ENCODE results near the gene COX7A1. TPM values are rescaled to one million over a fixed set of nuclear protein-coding genes. Genes with fewer than 3 reads are reported as not detected.
A peak's percentile ranks its signal among the peaks of the same experiment; 100 is the strongest.
"Not testable (repeated sequence)": the region's sequence is repeated elsewhere in the genome, so short reads cannot be mapped to it uniquely, and the experiment has no call there.

COX7A1 gene
- total RNA-seq, 1 donor from 2014 or later: 1.7 TPM

DNA sequence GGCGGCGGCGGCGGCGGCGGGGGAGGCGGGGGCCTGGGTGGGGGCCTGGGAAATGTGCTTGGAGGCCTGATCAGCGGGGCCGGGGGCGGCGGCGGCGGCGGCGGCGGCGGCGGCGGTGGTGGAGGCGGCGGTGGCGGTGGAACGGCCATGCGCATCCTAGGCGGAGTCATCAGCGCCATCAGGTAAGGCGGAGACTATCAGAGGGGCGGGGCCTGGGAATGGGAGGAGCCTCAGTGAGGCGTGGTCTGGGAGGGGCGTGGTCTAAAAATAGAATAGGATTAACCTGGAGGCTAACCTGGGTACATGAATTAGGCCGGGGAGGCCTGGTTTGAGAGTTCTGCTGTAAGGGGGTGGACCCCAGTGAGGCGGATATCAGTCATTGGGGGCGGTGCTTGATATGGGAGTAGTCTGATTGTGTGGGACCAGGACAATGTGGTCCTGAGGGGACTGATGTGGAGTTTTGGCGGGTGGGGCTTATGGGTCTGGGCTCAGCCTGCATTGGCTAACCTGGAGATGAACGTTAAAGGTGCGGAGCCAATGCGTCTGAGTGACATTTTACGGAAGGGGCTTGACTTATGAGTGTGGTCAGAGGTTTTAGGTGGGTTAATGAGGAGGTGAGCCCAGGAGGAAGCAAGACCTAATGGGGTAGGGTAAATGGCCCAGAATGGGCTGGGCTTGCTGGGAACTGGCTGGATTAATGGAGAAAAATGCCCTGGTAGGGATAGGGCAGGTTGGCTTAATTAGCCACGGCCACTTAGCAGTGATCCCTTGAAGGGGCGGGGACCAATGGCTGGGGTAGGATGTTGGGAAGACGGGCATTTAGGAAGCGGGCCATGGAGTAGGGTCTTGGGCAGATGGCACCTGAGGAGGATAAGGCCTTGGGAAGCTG is 11.0 kb downstream of the COX7A1 start:
- TF ChIP-seq, protein P1, sequence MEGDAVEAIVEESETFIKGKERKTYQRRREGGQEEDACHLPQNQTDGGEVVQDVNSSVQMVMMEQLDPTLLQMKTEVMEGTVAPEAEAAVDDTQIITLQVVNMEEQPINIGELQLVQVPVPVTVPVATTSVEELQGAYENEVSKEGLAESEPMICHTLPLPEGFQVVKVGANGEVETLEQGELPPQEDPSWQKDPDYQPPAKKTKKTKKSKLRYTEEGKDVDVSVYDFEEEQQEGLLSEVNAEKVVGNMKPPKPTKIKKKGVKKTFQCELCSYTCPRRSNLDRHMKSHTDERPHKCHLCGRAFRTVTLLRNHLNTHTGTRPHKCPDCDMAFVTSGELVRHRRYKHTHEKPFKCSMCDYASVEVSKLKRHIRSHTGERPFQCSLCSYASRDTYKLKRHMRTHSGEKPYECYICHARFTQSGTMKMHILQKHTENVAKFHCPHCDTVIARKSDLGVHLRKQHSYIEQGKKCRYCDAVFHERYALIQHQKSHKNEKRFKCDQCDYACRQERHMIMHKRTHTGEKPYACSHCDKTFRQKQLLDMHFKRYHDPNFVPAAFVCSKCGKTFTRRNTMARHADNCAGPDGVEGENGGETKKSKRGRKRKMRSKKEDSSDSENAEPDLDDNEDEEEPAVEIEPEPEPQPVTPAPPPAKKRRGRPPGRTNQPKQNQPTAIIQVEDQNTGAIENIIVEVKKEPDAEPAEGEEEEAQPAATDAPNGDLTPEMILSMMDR (conservative IDR thresholded peaks at IDR 0.05; ENCODE audit: low read depth, low read length): no peak
- no peak for DNase-seq (ENCODE audit: low read depth)
- peak overlapping the region; percentile 90 for H3K4me3 ChIP-seq (ENCODE audit: low read depth, low read length)

DNA sequence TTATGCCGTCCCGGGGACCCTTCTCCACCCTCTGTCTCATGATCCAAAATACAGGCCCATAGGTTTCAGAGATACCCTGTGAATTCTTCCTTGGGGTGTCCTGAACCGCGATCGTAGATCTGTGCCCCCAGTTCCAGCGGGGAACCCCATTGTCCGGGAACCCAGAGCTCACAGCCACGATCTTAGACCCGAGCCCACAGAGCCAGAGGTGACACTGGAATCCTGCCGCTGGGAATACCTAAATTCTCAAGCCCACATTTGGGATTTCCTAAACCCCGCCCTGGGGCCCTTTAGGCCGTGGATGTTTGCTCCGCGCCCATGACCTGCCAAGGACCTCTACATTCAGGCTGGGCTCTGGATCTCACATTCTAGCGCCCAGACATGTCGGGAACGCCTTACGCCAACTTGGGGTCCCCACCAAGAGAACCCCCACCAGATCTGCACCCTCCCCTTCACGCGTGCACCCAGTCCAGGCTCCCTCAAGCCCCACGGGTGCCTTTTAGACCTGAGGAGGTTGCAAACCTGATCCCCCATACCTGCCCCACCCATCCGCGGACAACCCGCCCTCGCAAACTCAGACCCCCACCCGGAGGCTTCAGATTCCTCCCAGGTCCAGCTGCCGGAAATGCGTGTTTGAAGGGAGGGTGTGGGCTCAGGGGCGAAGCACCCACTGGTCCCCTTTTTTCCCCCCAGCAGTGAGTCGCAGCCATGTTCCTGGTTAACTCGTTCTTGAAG is 11.8 kb downstream of the COX7A1 start:
- TF ChIP-seq, protein P1 (conservative IDR thresholded peaks at IDR 0.05; ENCODE audit: low read depth, low read length): no peak
- DNase-seq (ENCODE audit: low read depth): no peak
- H3K4me3 ChIP-seq (ENCODE audit: low read depth, low read length): peak overlapping the region; percentile 90

DNA sequence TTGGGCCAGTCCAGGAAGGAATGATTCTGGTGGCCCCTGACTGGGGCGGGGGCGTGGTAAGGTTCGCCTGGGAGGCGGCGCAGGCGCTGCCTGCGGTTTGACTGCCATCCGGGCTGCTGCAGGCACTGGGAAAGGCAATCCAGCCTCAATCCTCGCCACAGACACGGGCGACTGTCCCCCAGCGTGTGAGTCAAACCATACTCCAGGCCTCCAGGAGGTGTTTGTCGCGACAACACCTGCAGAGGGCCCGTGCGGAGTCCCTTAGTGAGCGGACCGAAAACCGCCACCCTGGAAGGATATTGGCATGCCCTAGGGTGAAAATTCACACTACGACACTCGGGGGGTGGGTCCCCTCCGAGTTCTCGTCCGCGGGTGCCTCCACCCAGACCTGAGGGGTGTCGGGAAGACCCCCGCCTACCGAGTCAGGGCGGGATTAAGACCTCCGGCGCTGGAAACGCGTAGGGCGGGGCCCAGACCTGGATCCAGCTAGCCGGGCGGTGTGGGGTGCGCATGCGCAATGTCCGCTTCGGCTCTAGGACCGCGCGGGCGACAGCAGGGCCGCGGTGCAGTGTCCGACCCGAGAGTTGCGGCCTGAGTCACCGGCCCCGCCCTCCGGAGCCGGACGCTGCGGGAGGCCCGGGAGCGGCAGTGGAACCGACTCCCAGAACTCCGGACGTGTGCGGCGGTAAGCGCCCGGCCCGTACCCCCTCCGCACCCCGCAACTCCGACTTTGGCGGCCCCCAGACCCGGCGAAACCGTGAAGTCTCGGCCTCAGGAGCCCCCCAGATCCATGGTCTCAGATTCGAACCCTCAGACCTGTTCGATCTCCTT is 12.6 kb downstream of the COX7A1 start, which contains the start of gene CAPNS1:
Gene CAPNS1, plus strand, starts transcription at position 594 of the 831 bp plus-strand sequence. CDS start 946 bp downstream, outside the sequence.
- H3K4me3 ChIP-seq (ENCODE audit: low read depth, low read length): peak within 1 kb of the TSS; percentile 90
- no peak for DNase-seq (ENCODE audit: low read depth)
- TF ChIP-seq, protein P1 (conservative IDR thresholded peaks at IDR 0.05; ENCODE audit: low read depth, low read length): no peak

DNA sequence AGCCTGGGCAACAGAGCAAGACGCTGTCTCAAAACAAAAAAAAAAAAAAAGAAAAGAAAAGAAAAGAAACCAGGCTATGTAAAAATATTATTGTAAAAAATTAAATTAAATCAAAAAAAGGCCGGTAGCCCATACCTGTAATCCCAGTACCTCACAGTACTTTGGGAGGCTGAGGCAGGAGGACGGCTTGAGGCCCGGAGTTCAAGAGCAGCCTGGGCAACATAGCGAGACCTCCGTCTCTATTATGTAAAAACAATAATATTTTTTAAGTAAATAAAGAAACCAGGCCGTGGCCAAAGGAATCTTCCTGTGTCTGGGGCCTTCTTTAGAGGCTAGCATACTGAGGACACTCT is 13.2 kb downstream of the COX7A1 start:
- DNase-seq (ENCODE audit: low read depth): no peak
- TF ChIP-seq, protein P1 (conservative IDR thresholded peaks at IDR 0.05; ENCODE audit: low read depth, low read length): no peak
- peak overlapping the region; percentile 90 for H3K4me3 ChIP-seq (ENCODE audit: low read depth, low read length)

DNA sequence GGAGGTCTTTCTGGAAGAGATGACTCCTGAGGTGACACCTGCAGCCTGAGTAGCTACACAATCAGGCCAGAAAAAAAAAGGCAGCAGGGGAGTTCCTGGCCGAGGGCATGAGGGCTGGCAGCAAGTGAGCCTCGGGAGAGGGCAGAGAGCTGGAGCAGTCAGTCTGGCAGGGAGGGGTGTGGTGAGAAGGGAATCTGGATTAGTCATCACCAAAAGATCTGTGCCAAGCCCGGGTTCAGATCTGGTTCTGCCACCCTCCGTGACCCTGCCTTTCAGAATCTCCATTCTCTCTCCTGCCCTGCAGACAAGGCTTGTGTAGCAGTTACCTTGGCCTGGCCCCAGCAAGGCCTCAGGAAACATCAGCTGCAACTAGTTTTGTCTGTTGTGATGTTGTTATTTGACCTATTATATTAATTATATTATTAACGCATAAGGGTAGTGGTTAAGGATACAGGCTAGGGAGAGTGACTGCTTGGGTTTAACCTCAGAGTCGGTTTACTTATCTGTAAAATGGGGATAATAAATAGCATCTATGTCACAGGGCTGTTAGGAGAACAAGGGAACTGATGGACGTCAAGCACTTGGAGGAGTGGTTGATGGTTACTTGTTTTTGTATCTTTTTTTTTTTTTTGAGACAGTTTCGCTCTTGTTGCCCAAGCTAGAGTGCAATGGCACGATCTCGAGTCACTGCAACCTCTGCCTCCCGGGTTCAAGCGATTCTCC is 15.1 kb downstream of the COX7A1 start:
- no peak overlapping the region for H3K4me3 ChIP-seq (ENCODE audit: low read depth, low read length)
- TF ChIP-seq, protein P1 (conservative IDR thresholded peaks at IDR 0.05; ENCODE audit: low read depth, low read length): no peak
- no peak for DNase-seq (ENCODE audit: low read depth)

DNA sequence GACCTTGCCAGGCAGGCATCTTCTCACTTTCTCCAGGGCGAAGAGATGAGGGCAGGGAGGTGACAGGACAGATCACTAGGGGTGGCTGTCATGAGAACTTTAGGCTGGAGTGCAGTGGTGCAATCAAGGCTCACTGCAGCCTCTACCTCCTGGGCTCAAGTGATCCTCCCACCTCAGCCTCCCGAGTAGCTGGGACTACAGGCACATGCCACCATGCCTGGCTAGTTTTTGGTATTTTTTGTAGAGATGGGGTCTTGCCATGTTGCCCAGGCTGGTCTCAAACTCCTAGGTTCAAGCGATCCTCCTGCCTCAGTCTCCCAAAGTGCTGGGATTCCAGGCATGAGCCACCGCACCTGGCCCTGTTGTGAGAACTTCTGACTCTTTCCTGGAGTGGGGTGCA is 17.4 kb downstream of the COX7A1 start:
- DNase-seq (ENCODE audit: low read depth); H3K4me3 ChIP-seq (ENCODE audit: low read depth, low read length): not testable (repeated sequence)

DNA sequence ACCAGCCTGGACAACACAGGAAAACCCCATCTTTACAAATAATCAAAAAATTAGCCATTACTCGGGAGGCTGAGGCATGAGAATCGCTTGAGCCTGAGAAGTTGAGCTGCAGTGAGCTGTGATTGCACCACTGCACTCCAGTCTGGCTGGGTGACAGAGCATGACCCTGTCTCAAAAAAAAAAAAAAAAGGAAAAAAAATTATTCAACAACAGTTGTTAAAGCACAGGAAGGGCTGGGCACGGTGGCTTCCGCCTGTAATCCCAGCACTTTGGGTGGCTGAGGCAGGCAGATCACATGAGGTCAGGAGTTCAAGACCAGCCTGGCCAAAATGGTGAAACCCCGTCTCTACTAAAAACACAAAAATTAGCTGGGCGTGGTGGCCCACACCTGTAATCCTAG is 21.0 kb downstream of the COX7A1 start:
- not testable (repeated sequence) for DNase-seq (ENCODE audit: low read depth); H3K4me3 ChIP-seq (ENCODE audit: low read depth, low read length)

All from epithelial cell of proximal tubule (primary cell).